Measurements from ENCODE around the gene SYT15.
A peak's percentile ranks its signal among the peaks of the same experiment; 100 is the strongest.

SYT15 gene

DNA sequence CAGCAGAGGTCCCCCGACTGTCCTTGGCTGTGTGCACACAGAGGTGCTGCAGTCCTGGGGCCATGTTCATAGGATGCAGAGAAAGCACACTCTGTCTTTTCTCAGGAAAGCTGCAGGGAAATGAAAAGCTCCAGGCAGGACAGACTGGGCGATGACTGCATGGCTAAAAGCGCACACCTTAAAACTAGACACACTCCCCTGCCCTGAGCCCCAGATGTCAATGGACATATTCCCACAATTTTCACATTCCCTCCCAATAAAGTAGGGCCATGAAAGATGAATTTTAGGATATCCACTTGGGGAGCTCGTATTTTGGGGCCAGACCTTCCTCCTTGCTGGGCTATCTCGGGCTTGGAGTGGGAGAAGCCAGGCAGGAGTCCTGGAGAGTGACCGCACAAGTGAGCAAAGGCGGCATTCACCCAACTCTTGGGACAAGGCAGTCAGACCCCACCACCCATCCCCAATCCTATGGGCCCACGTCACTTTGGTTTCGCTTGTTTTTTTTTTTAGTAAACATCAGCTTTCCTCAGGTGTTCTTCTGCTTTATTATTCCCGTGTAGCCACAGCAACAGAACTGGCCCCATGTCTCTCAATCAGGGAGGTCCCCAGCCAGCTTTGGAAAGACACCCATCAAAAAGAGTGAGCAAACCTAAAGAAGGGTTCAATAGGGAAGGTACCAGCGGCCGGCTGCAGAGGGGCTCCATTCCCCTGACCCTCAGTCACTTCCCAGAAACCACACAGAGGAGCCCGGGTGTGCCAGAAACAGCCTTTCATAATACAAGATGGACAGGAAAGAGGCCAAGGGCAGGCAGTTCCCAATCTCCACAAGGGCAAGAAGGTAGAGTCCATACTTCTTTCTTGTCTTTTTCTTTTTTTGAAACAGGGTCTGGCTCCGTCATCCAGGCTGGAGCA, 35.2 kb upstream of the SYT15 start:
- no peak overlapping the region for H3K4ac ChIP-seq (ENCODE audit: low read depth, low read length)
- H3K27me3 ChIP-seq (ENCODE audit: insufficient read depth, low read length, poor library complexity): no peaks in the 10 kb centered on the region
- no peaks in the 10 kb centered on the region for H3K36me3 ChIP-seq (ENCODE audit: control insufficient read depth, insufficient read depth, low read length)
- no peak overlapping the region for H3K9ac ChIP-seq (ENCODE audit: low read length)
- no peak overlapping the region for H2AK5ac ChIP-seq (ENCODE audit: low read length)
- H4K5ac ChIP-seq (ENCODE audit: low read length): no peak overlapping the region
- no peak overlapping the region for H2BK5ac ChIP-seq (ENCODE audit: low read length)
- H3K27ac ChIP-seq (ENCODE audit: low read depth, low read length): no peak overlapping the region
- no peaks in the 10 kb centered on the region for H3K79me1 ChIP-seq (ENCODE audit: low read length)
- H2BK120ac ChIP-seq (ENCODE audit: low read depth, low read length): no peak overlapping the region
- H3K4me2 ChIP-seq (ENCODE audit: low read length): no peak overlapping the region
- no peak overlapping the region for H3K56ac ChIP-seq (ENCODE audit: low read length)
- no CpG with 5 or more reads among the region's 14 CpGs for WGBS (ENCODE audit: extremely low coverage, insufficient coverage, low lambda C conversion rate)
- H3K18ac ChIP-seq (ENCODE audit: low read length): no peak overlapping the region
- no peaks in the 10 kb centered on the region for H3K79me2 ChIP-seq (ENCODE audit: control insufficient read depth, insufficient read depth, low read length)
- no peak overlapping the region for H3K23ac ChIP-seq (ENCODE audit: low read length)
- no peak for DNase-seq
- H2BK15ac ChIP-seq (replicated peaks; ENCODE audit: low read depth): no peak overlapping the region
- H4K8ac ChIP-seq (ENCODE audit: low read depth, low read length): no peak overlapping the region
- peaks cover 13% of the 10 kb centered on the region for H3K4me1 ChIP-seq (ENCODE audit: control insufficient read depth, low read depth, low read length)
- no peak overlapping the region for H3K4me3 ChIP-seq (ENCODE audit: low read length)

GRCh38 chr10:46544989-46545791, 33.7 kb upstream of the SYT15 start:
- no peak overlapping the region for H3K4me2 ChIP-seq (ENCODE audit: low read length)
- no peak overlapping the region for H3K4ac ChIP-seq (ENCODE audit: low read depth, low read length)
- H3K79me1 ChIP-seq (ENCODE audit: low read length): no peaks in the 10 kb centered on the region
- no peak overlapping the region for H2BK5ac ChIP-seq (ENCODE audit: low read length)
- H3K4me3 ChIP-seq (ENCODE audit: low read length): no peak overlapping the region
- no peak overlapping the region for H4K8ac ChIP-seq (ENCODE audit: low read depth, low read length)
- H3K4me1 ChIP-seq (ENCODE audit: control insufficient read depth, low read depth, low read length): peaks cover 13% of the 10 kb centered on the region
- H2BK15ac ChIP-seq (replicated peaks; ENCODE audit: low read depth): no peak overlapping the region
- no peak overlapping the region for H4K5ac ChIP-seq (ENCODE audit: low read length)
- H2BK120ac ChIP-seq (ENCODE audit: low read depth, low read length): no peak overlapping the region
- no peaks in the 10 kb centered on the region for H3K27me3 ChIP-seq (ENCODE audit: insufficient read depth, low read length, poor library complexity)
- H3K79me2 ChIP-seq (ENCODE audit: control insufficient read depth, insufficient read depth, low read length): no peaks in the 10 kb centered on the region
- H3K23ac ChIP-seq (ENCODE audit: low read length): no peak overlapping the region
- DNase-seq: peak; percentile 83
- H3K56ac ChIP-seq (ENCODE audit: low read length): no peak overlapping the region
- no CpG with 5 or more reads among the region's 3 CpGs for WGBS (ENCODE audit: extremely low coverage, insufficient coverage, low lambda C conversion rate)
- H3K27ac ChIP-seq (ENCODE audit: low read depth, low read length): no peak overlapping the region
- H3K36me3 ChIP-seq (ENCODE audit: control insufficient read depth, insufficient read depth, low read length): no peaks in the 10 kb centered on the region
- no peak overlapping the region for H2AK5ac ChIP-seq (ENCODE audit: low read length)
- no peak overlapping the region for H3K9ac ChIP-seq (ENCODE audit: low read length)
- no peak overlapping the region for H3K18ac ChIP-seq (ENCODE audit: low read length)

- no peak overlapping the region for H4K8ac ChIP-seq (ENCODE audit: low read depth, low read length)
- no peaks in the 10 kb centered on the region for H3K79me1 ChIP-seq (ENCODE audit: low read length)
- no peak for DNase-seq
- no peak overlapping the region for H3K18ac ChIP-seq (ENCODE audit: low read length)
- H4K5ac ChIP-seq (ENCODE audit: low read length): no peak overlapping the region
- H3K27me3 ChIP-seq (ENCODE audit: insufficient read depth, low read length, poor library complexity): no peaks in the 10 kb centered on the region
- H2BK5ac ChIP-seq (ENCODE audit: low read length): no peak overlapping the region
- H3K36me3 ChIP-seq (ENCODE audit: control insufficient read depth, insufficient read depth, low read length): no peaks in the 10 kb centered on the region
- H3K4me1 ChIP-seq (ENCODE audit: control insufficient read depth, low read depth, low read length): peaks cover 10% of the 10 kb centered on the region
- no peak overlapping the region for H3K23ac ChIP-seq (ENCODE audit: low read length)
- no peak overlapping the region for H3K4me3 ChIP-seq (ENCODE audit: low read length)
- WGBS (ENCODE audit: extremely low coverage, insufficient coverage, low lambda C conversion rate): no CpG with 5 or more reads among the region's 5 CpGs
- no peaks in the 10 kb centered on the region for H3K79me2 ChIP-seq (ENCODE audit: control insufficient read depth, insufficient read depth, low read length)
- no peak overlapping the region for H3K4me2 ChIP-seq (ENCODE audit: low read length)
- H3K56ac ChIP-seq (ENCODE audit: low read length): no peak overlapping the region
- no peak overlapping the region for H3K27ac ChIP-seq (ENCODE audit: low read depth, low read length)
- no peak overlapping the region for H3K4ac ChIP-seq (ENCODE audit: low read depth, low read length)
- no peak overlapping the region for H2BK120ac ChIP-seq (ENCODE audit: low read depth, low read length)
- no peak overlapping the region for H2AK5ac ChIP-seq (ENCODE audit: low read length)
- H3K9ac ChIP-seq (ENCODE audit: low read length): no peak overlapping the region
- no peak overlapping the region for H2BK15ac ChIP-seq (replicated peaks; ENCODE audit: low read depth)
Measured at GRCh38 chr10:46545861-46546590, 32.9 kb upstream of the SYT15 start.

GRCh38 chr10:46546591-46547540, 32.1 kb upstream of the SYT15 start:
- H3K4ac ChIP-seq (ENCODE audit: low read depth, low read length): no peak overlapping the region
- no peak for DNase-seq
- no peak overlapping the region for H3K56ac ChIP-seq (ENCODE audit: low read length)
- no peak overlapping the region for H3K9ac ChIP-seq (ENCODE audit: low read length)
- H2BK15ac ChIP-seq (replicated peaks; ENCODE audit: low read depth): no peak overlapping the region
- no peak overlapping the region for H2BK120ac ChIP-seq (ENCODE audit: low read depth, low read length)
- no peak overlapping the region for H4K5ac ChIP-seq (ENCODE audit: low read length)
- no peak overlapping the region for H2BK5ac ChIP-seq (ENCODE audit: low read length)
- no peak overlapping the region for H3K23ac ChIP-seq (ENCODE audit: low read length)
- peaks cover 8% of the 10 kb centered on the region for H3K4me1 ChIP-seq (ENCODE audit: control insufficient read depth, low read depth, low read length)
- H3K79me1 ChIP-seq (ENCODE audit: low read length): no peaks in the 10 kb centered on the region
- H3K4me2 ChIP-seq (ENCODE audit: low read length): no peak overlapping the region
- H3K18ac ChIP-seq (ENCODE audit: low read length): no peak overlapping the region
- H3K36me3 ChIP-seq (ENCODE audit: control insufficient read depth, insufficient read depth, low read length): no peaks in the 10 kb centered on the region
- H3K27me3 ChIP-seq (ENCODE audit: insufficient read depth, low read length, poor library complexity): no peaks in the 10 kb centered on the region
- H3K79me2 ChIP-seq (ENCODE audit: control insufficient read depth, insufficient read depth, low read length): no peaks in the 10 kb centered on the region
- WGBS (ENCODE audit: extremely low coverage, insufficient coverage, low lambda C conversion rate): no CpG with 5 or more reads among the region's 11 CpGs
- H3K4me3 ChIP-seq (ENCODE audit: low read length): no peak overlapping the region
- H4K8ac ChIP-seq (ENCODE audit: low read depth, low read length): no peak overlapping the region
- H3K27ac ChIP-seq (ENCODE audit: low read depth, low read length): no peak overlapping the region
- H2AK5ac ChIP-seq (ENCODE audit: low read length): no peak overlapping the region
